Fibroblast of lung (primary cell): ENCODE measurements around the gene LRP8. TPM values are rescaled to one million over a fixed set of nuclear protein-coding genes. Genes with fewer than 3 reads are reported as not detected.

Experiments
- DNase-seq, 2 donors: peaks; one replicate each; pipeline versions ENCODE4 v3.0.0 to v3.0.0-alpha.2; 2010; ENCODE audit warnings: low read depth in 2 of 2
- H2AFZ ChIP-seq: 2 replicates; pipeline ENCODE4 v1.5.1; 2012; ENCODE audit warnings: low read length, control low read depth, inconsistent platforms
- H3K27ac ChIP-seq: 2 replicates; pipeline ENCODE4 v1.5.1; 2011; ENCODE audit warnings: low read length, control low read depth; ENCODE audit not compliant: insufficient read depth
- H3K27me3 ChIP-seq: 2 replicates; pipeline ENCODE4 v1.5.1; 2011; ENCODE audit warnings: mild to moderate bottlenecking, low read length; ENCODE audit not compliant: control insufficient read depth, insufficient read depth
- H3K36me3 ChIP-seq: 2 replicates; pipeline ENCODE4 v1.5.1; 2011; ENCODE audit warnings: low read length; ENCODE audit not compliant: control insufficient read depth, insufficient read depth
- H3K4me1 ChIP-seq: 2 replicates; pipeline ENCODE4 v1.5.1; 2011; ENCODE audit warnings: low read length; ENCODE audit not compliant: control insufficient read depth, insufficient read depth; ENCODE audit errors: extremely low read depth
- H3K4me2 ChIP-seq: 2 replicates; pipeline ENCODE4 v1.5.1; 2011; ENCODE audit warnings: low read length, control low read depth; ENCODE audit not compliant: insufficient read depth; ENCODE audit errors: extremely low read depth
- H3K4me3 ChIP-seq, 4 experiments: fragments of 200-600 bp in 1 of 4; sonication (generic) in 1 of 4; replicated peaks in 1 of 4; 2 replicates each; pipeline ENCODE4 v1.5.1; 2011 to 2016; ENCODE audit warnings: low read length in 4 of 4, low read depth in 3 of 4, mild to moderate bottlenecking in 3 of 4, control low read depth in 2 of 4, inconsistent platforms in 1 of 4, mixed read lengths in 1 of 4; ENCODE audit not compliant: insufficient read depth in 1 of 4; ENCODE audit errors: control extremely low read depth in 1 of 4
- H3K79me2 ChIP-seq: 2 replicates; pipeline ENCODE4 v1.5.1; 2012; ENCODE audit warnings: mild to moderate bottlenecking, low read length, inconsistent platforms; ENCODE audit not compliant: control insufficient read depth, insufficient read depth
- H3K9ac ChIP-seq: 2 replicates; pipeline ENCODE4 v1.5.1; 2011; ENCODE audit warnings: mild to moderate bottlenecking, low read length, control low read depth; ENCODE audit not compliant: insufficient read depth
- H3K9me3 ChIP-seq: 2 replicates; pipeline ENCODE4 v1.5.1; 2012; ENCODE audit warnings: low read depth, low read length; ENCODE audit not compliant: control insufficient read depth, insufficient read depth
- H4K20me1 ChIP-seq: 2 replicates; pipeline ENCODE4 v1.5.1; 2011; ENCODE audit warnings: low read length; ENCODE audit not compliant: control insufficient read depth, insufficient read depth; ENCODE audit errors: extremely low read depth
- CTCF ChIP-seq, 2 donors: IDR thresholded peaks in 1 of 2; conservative IDR thresholded peaks in 1 of 2; 1 replicate in 1 of 2; 2 replicates in 1 of 2; pipeline ENCODE4 v1.5.1; 2011 to 2012; ENCODE audit warnings: low read length in 2 of 2, control low read depth in 1 of 2, inconsistent platforms in 1 of 2, low read depth in 1 of 2, mild to moderate bottlenecking in 1 of 2
- EZH2 ChIP-seq: IDR thresholded peaks from 2 replicates; pipeline ENCODE4 v1.5.1; 2012; ENCODE audit warnings: low read length, control low read depth, mild to moderate bottlenecking; ENCODE audit errors: missing control alignments
- polyA plus RNA-seq, 2 donors: library from polyadenylated mRNA; depleted of rRNA in 1 of 2; stranded (reverse) in 1 of 2; unstranded in 1 of 2; fragments of >200 nt; gene quantifications; 2 replicates each; pipeline ENCODE4 v1.2.1, GENCODE V29; 2011 to 2012; ENCODE audit warnings: missing spikeins in 1 of 2
- total RNA-seq: library from RNA; depleted of rRNA; stranded (reverse); fragments of >200 nt; gene quantifications from 2 replicates; pipeline ENCODE4 v1.2.1, GENCODE V29; 2014

Gene LRP8
- total and polyA plus RNA-seq, 2 donors (not counting 1 experiment from before 2014, with no cell fraction given) = 8.4 to 10.3 TPM

GRCh38 chr1:53249706-53250105, 78.2 kb downstream of the LRP8 start:
- DNase-seq = no peak
- no peaks in the 10 kb centered on the region for H4K20me1 ChIP-seq
- no peak overlapping the region for H3K9ac ChIP-seq
- no peaks in the 10 kb centered on the region for H3K36me3 ChIP-seq
- no peaks in the 10 kb centered on the region for H3K4me1 ChIP-seq
- no peaks in the 10 kb centered on the region for H3K27me3 ChIP-seq
- H3K4me3 ChIP-seq = no peak overlapping the region
- H3K27ac ChIP-seq = no peak overlapping the region
- no peaks in the 10 kb centered on the region for H3K9me3 ChIP-seq
- TF ChIP-seq CTCF (conservative IDR thresholded peaks at IDR 0.05 in 1 of 2, IDR thresholded peaks at IDR 0.05 in 1 of 2; ENCODE audit: low read depth in 1 of 2, low read length in 2 of 2) (no peak), EZH2 (no peak)
- no peak overlapping the region for H3K4me2 ChIP-seq
- H2AFZ ChIP-seq = no peak overlapping the region
- no peaks in the 10 kb centered on the region for H3K79me2 ChIP-seq

GRCh38 chr1:53246261-53247134, 81.4 kb downstream of the LRP8 start:
- peak overlapping the region; percentile 25 for H3K4me2 ChIP-seq
- peak; percentile 15 to 88 for DNase-seq
- no peak overlapping the region for H3K9ac ChIP-seq
- no peaks in the 10 kb centered on the region for H3K4me1 ChIP-seq
- H3K27ac ChIP-seq = peak overlapping the region; percentile 62
- no peak for TF ChIP-seq EZH2
- no peak for TF ChIP-seq CTCF (conservative IDR thresholded peaks at IDR 0.05 in 1 of 2, IDR thresholded peaks at IDR 0.05 in 1 of 2; ENCODE audit: low read depth in 1 of 2, low read length in 2 of 2)
- H3K79me2 ChIP-seq = no peaks in the 10 kb centered on the region
- no peaks in the 10 kb centered on the region for H3K36me3 ChIP-seq
- no peaks in the 10 kb centered on the region for H3K9me3 ChIP-seq
- no peaks in the 10 kb centered on the region for H3K27me3 ChIP-seq
- no peaks in the 10 kb centered on the region for H4K20me1 ChIP-seq
- no peak overlapping the region for H2AFZ ChIP-seq
- no peak overlapping the region for H3K4me3 ChIP-seq

GRCh38 chr1:53244141-53244540, 83.7 kb downstream of the LRP8 start:
- Histone ChIP-seq H3K4me1 (no peaks in the 10 kb centered on the region), H2AFZ (no peak overlapping the region), H3K27ac (no peak overlapping the region), H3K79me2 (no peaks in the 10 kb centered on the region), H3K4me2 (no peak overlapping the region), H3K4me3 (no peak overlapping the region), H3K27me3 (no peaks in the 10 kb centered on the region), H3K9ac (no peak overlapping the region), H3K9me3 (no peaks in the 10 kb centered on the region), H4K20me1 (no peaks in the 10 kb centered on the region), H3K36me3 (no peaks in the 10 kb centered on the region)
- TF ChIP-seq CTCF (conservative IDR thresholded peaks at IDR 0.05 in 1 of 2, IDR thresholded peaks at IDR 0.05 in 1 of 2; ENCODE audit: low read depth in 1 of 2, low read length in 2 of 2) (no peak), EZH2 (no peak)
- DNase-seq = no peak
